Measurements from ENCODE around the gene MAPK8IP3.

Gene MAPK8IP3

GRCh38 chr16:1762196-1762878 lies 56.3 kb downstream of the MAPK8IP3 start:
- Histone ChIP-seq H3K9me2 (replicated peaks; ENCODE audit: insufficient read depth, low read length) (no peaks in the 10 kb centered on the region), H3K36me3 (replicated peaks; ENCODE audit: insufficient read depth, low read length) (no peaks in the 10 kb centered on the region), H3K9ac (ENCODE audit: low read length) (no peak overlapping the region), H3K79me2 (ENCODE audit: low read length) (no peaks in the 10 kb centered on the region), H4K20me1 (ENCODE audit: insufficient read depth, low read length) (no peaks in the 10 kb centered on the region), H3F3A (ENCODE audit: insufficient read depth, low read length) (no peaks in the 10 kb centered on the region), H3K27ac (ENCODE audit: low read length) (no peak overlapping the region), H3K4me2 (ENCODE audit: low read depth, low read length) (no peak overlapping the region), H3K4me3 (ENCODE audit: low read length) (no peak overlapping the region), H3K27me3 (replicated peaks; ENCODE audit: insufficient read depth, low read length) (no peaks in the 10 kb centered on the region), H2AFZ (ENCODE audit: low read length) (no peak overlapping the region), H3K4me1 (ENCODE audit: low read length) (no peaks in the 10 kb centered on the region), H3K9me3 (replicated peaks; ENCODE audit: insufficient read depth, low read length) (no peaks in the 10 kb centered on the region)
- TF ChIP-seq CTCF (IDR thresholded peaks at IDR 0.05; ENCODE audit: low read length), result no peak
- TF ChIP-seq EZH2 (optimal IDR thresholded peaks at IDR 0.05; ENCODE audit: low read depth, low read length), result no peak
- TF ChIP-seq EZH2phosphoT487 (IDR thresholded peaks at IDR 0.05; ENCODE audit: low read length), result no peak
- no peak for DNase-seq

- Histone ChIP-seq H3F3A (ENCODE audit: insufficient read depth, low read length) (no peaks in the 10 kb centered on the region), H3K79me2 (ENCODE audit: low read length) (no peaks in the 10 kb centered on the region), H2AFZ (ENCODE audit: low read length) (no peak overlapping the region), H3K9me2 (replicated peaks; ENCODE audit: insufficient read depth, low read length) (no peaks in the 10 kb centered on the region), H3K4me2 (ENCODE audit: low read depth, low read length) (no peak overlapping the region), H3K36me3 (replicated peaks; ENCODE audit: insufficient read depth, low read length) (no peaks in the 10 kb centered on the region), H3K4me3 (ENCODE audit: low read length) (no peak overlapping the region), H3K4me1 (ENCODE audit: low read length) (no peaks in the 10 kb centered on the region), H3K27me3 (replicated peaks; ENCODE audit: insufficient read depth, low read length) (no peaks in the 10 kb centered on the region), H3K27ac (ENCODE audit: low read length) (no peak overlapping the region), H3K9ac (ENCODE audit: low read length) (no peak overlapping the region), H3K9me3 (replicated peaks; ENCODE audit: insufficient read depth, low read length) (no peaks in the 10 kb centered on the region), H4K20me1 (ENCODE audit: insufficient read depth, low read length) (no peaks in the 10 kb centered on the region)
- DNase-seq, result no peak
- no peak for TF ChIP-seq EZH2 (optimal IDR thresholded peaks at IDR 0.05; ENCODE audit: low read depth, low read length)
- TF ChIP-seq EZH2phosphoT487 (IDR thresholded peaks at IDR 0.05; ENCODE audit: low read length), result no peak
- no peak for TF ChIP-seq CTCF (IDR thresholded peaks at IDR 0.05; ENCODE audit: low read length)
Observed at GRCh38 chr16:1762879-1763520, 57.0 kb downstream of the MAPK8IP3 start.

- TF ChIP-seq EZH2 (optimal IDR thresholded peaks at IDR 0.05; ENCODE audit: low read depth, low read length), result no peak
- no peak for TF ChIP-seq CTCF (IDR thresholded peaks at IDR 0.05; ENCODE audit: low read length)
- no peak for TF ChIP-seq EZH2phosphoT487 (IDR thresholded peaks at IDR 0.05; ENCODE audit: low read length)
- Histone ChIP-seq H3K9me2 (replicated peaks; ENCODE audit: insufficient read depth, low read length) (no peaks in the 10 kb centered on the region), H3K4me1 (ENCODE audit: low read length) (no peaks in the 10 kb centered on the region), H3F3A (ENCODE audit: insufficient read depth, low read length) (no peaks in the 10 kb centered on the region), H3K9me3 (replicated peaks; ENCODE audit: insufficient read depth, low read length) (no peaks in the 10 kb centered on the region), H3K36me3 (replicated peaks; ENCODE audit: insufficient read depth, low read length) (no peaks in the 10 kb centered on the region), H3K79me2 (ENCODE audit: low read length) (no peaks in the 10 kb centered on the region), H3K27me3 (replicated peaks; ENCODE audit: insufficient read depth, low read length) (no peaks in the 10 kb centered on the region), H3K4me3 (ENCODE audit: low read length) (no peak overlapping the region), H3K27ac (ENCODE audit: low read length) (no peak overlapping the region), H2AFZ (ENCODE audit: low read length) (no peak overlapping the region), H4K20me1 (ENCODE audit: insufficient read depth, low read length) (no peaks in the 10 kb centered on the region), H3K9ac (ENCODE audit: low read length) (no peak overlapping the region), H3K4me2 (ENCODE audit: low read depth, low read length) (no peak overlapping the region)
- no peak for DNase-seq
Observed at GRCh38 chr16:1763521-1764511, 57.8 kb downstream of the MAPK8IP3 start.
